WERI-Rb-1 (cell line): Measurements from ENCODE around the gene SPAG9.

Experiments used
- DNase-seq: peaks from one replicate; pipeline ENCODE4 v3.0.0-alpha.2; 2020
- H3K27ac ChIP-seq: fragments of 250-450 bp; sonication (Bioruptor Pico); 2 replicates; pipeline ENCODE4 v1.5.1; 2020; ENCODE audit warnings: mild to moderate bottlenecking, moderate library complexity
- H3K27me3 ChIP-seq: fragments of 250-450 bp; sonication (Bioruptor Pico); 2 replicates; pipeline ENCODE4 v1.5.1; 2021; ENCODE audit warnings: mild to moderate bottlenecking, low read depth, moderate library complexity; ENCODE audit not compliant: insufficient read depth, severe bottlenecking
- H3K36me3 ChIP-seq: fragments of 250-450 bp; sonication (Bioruptor Pico); 2 replicates; pipeline ENCODE4 v1.5.1; 2020; ENCODE audit warnings: mild to moderate bottlenecking, moderate library complexity
- H3K4me3 ChIP-seq: 2 replicates; pipeline ENCODE4 v1.5.1; 2011; ENCODE audit warnings: low read depth, mild to moderate bottlenecking, control low read depth, low read length
- H3K9me3 ChIP-seq: fragments of 250-450 bp; sonication (Bioruptor Pico); 2 replicates; pipeline ENCODE4 v1.5.1; 2021; ENCODE audit warnings: mild to moderate bottlenecking, moderate library complexity; ENCODE audit not compliant: severe bottlenecking
- TF ChIP-seq, protein P1 (sequence below): IDR thresholded peaks from 2 replicates; pipeline ENCODE4 v1.5.1; 2011; ENCODE audit warnings: low read depth, mild to moderate bottlenecking, control low read depth, inconsistent platforms, low read length

SPAG9 gene

DNA sequence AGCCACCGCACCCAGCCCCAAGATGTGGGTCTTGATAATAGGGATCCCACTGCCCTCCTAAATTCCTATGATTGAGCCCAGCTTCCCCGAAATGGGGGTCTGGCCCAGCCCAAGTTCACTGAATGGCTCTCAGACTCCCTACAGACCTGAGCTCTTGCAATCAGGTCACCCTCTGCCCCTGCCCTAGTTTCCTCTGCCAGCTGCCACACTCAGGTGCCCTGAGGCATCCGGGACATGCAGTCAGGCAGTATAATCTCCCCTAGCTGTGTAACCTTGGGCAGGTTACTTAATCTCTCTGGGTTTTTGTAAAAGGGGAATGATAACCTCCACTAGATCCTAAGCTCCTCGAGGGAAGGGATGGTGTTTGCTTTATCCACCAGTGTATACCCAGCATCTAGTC lies 193.4 kb downstream of the SPAG9 start:
- H3K27me3 ChIP-seq = no peaks in the 10 kb centered on the region
- H3K4me3 ChIP-seq = no peak overlapping the region
- DNase-seq = no peak
- H3K9me3 ChIP-seq = no peaks in the 10 kb centered on the region
- TF ChIP-seq, protein P1, sequence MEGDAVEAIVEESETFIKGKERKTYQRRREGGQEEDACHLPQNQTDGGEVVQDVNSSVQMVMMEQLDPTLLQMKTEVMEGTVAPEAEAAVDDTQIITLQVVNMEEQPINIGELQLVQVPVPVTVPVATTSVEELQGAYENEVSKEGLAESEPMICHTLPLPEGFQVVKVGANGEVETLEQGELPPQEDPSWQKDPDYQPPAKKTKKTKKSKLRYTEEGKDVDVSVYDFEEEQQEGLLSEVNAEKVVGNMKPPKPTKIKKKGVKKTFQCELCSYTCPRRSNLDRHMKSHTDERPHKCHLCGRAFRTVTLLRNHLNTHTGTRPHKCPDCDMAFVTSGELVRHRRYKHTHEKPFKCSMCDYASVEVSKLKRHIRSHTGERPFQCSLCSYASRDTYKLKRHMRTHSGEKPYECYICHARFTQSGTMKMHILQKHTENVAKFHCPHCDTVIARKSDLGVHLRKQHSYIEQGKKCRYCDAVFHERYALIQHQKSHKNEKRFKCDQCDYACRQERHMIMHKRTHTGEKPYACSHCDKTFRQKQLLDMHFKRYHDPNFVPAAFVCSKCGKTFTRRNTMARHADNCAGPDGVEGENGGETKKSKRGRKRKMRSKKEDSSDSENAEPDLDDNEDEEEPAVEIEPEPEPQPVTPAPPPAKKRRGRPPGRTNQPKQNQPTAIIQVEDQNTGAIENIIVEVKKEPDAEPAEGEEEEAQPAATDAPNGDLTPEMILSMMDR = no peak
- no peak overlapping the region for H3K27ac ChIP-seq
- H3K36me3 ChIP-seq = no peaks in the 10 kb centered on the region

DNA sequence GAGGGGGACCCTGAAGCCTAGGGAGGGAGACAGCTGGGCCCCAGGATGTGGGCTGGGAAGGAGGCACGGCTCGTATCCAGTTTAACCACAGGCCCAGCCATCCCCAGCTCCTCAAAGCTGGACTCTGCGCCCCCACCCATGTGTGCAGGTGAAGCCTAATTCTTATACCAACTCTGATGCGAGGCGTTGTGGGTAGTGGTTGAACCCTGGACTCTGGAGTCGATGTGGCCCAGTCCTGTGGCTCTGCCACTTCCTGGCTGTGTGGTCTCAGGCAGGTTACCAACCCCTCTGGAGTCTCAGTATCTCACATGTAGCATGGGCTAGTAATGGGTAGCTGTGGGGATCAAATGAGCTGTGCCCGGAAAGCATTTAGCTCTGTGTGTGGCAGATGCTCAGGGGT lies 194.1 kb downstream of the SPAG9 start:
- Histone ChIP-seq H3K36me3 (no peaks in the 10 kb centered on the region), H3K27me3 (no peaks in the 10 kb centered on the region), H3K4me3 (no peak overlapping the region), H3K27ac (no peak overlapping the region), H3K9me3 (no peaks in the 10 kb centered on the region)
- no peak for DNase-seq
- TF ChIP-seq, protein P1 = no peak

DNA sequence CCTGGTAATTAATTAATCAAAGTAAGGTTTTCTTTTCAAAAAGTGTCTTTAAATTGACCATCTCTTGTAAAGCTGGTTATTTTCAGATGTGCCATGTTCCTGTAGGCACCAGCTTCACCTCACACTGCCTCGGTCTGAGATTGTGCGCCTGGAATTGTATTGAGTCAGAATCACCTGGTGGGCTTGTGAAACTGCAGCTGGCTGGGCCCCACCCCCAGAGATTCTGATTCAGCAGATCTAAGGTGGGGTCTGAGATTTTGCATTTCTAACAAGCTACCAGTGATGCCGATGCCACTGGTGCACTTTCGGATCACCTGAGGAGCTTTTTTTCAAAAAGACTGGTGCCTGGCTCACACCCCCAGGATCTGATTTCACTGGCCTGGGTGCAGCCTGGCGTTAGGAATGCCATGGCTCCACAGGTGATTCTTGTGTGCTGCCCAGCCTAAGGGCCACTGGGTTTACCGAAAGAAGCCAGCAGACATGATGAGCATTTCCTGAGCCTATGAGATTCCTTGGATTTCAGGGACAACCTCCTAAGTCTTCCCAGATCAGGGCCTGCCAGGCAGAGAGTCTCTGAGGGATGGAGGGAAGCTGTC lies 195.3 kb downstream of the SPAG9 start:
- no peak for DNase-seq
- no peak overlapping the region for H3K4me3 ChIP-seq
- H3K27me3 ChIP-seq = no peaks in the 10 kb centered on the region
- TF ChIP-seq, protein P1 = no peak
- H3K36me3 ChIP-seq = no peaks in the 10 kb centered on the region
- no peaks in the 10 kb centered on the region for H3K9me3 ChIP-seq
- H3K27ac ChIP-seq = peak overlapping the region; percentile 73

DNA sequence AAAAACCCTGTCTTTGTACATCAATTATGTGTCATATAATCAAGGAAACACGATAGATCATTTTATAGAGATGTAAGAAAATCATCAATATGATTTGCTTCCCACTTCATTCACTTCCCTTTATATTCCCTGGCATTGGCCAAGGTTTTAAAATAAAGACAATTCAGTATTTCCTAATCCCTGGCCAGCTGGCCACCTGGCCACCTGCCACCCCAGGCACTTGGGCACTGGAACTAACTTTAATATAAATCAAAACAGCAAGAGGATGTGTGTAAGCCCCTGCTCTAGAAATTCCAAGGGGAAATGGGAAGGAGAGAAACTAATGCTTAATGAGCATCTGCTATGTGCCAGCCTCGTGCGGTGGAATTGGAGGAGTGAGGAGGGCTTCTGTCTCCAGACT lies 195.9 kb downstream of the SPAG9 start:
- no peaks in the 10 kb centered on the region for H3K36me3 ChIP-seq
- peak overlapping the region; percentile 73 for H3K27ac ChIP-seq
- TF ChIP-seq, protein P1 = no peak

DNA sequence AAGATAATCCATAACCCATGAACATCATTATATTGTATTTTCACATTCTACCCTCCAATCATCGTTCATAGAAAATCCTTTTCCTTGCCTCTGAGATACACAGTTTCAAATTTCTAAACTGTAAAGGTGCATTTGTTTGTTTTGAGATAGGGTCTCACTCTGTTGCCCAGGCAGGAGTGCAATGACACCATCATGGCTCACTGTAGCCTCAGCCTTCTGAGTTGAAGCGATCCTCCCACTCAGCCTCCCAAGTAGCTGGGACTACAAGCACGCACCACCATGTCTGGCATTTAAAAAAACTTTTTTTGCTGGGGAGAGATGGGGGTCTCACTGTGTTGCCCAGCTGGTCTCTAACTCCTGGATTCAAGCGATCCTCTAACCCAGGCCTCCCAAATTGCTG lies 196.4 kb downstream of the SPAG9 start:
- H3K27me3 ChIP-seq = no peaks in the 10 kb centered on the region
- TF ChIP-seq, protein P1 = no peak
- no peaks in the 10 kb centered on the region for H3K36me3 ChIP-seq
- no peak for DNase-seq
- H3K27ac ChIP-seq = peak overlapping the region; percentile 73
- H3K4me3 ChIP-seq = no peak overlapping the region
- no peaks in the 10 kb centered on the region for H3K9me3 ChIP-seq

More for the DNA sequence above, 195.9 kb downstream of the SPAG9 start:
- H3K4me3 ChIP-seq = no peak overlapping the region
- no peak for DNase-seq
- H3K27me3 ChIP-seq = no peaks in the 10 kb centered on the region
- no peaks in the 10 kb centered on the region for H3K9me3 ChIP-seq

DNA sequence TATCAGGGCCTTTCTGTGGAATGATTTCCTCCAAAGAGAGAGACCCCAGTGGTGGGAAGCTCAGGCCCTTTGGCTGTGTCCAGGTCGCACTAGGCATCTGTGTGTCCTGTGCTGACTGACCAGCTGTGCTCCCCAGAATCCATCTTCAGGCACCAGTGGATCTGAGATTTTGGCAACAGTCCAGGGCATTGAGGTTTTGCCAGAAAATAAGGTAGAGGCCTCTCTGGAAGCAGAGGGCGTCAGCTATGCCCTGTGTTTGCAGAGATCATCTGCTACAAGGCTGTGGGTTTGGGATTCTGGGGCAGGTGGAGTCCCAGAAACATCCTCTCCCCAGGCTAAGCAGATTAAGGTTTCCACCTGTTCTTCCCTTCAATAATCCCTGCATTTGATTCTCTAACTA lies 197.1 kb downstream of the SPAG9 start:
- peak; percentile 69 for DNase-seq
- Histone ChIP-seq H3K27ac (peak overlapping the region; percentile 73), H3K4me3 (no peak overlapping the region), H3K36me3 (no peaks in the 10 kb centered on the region), H3K27me3 (no peaks in the 10 kb centered on the region), H3K9me3 (no peaks in the 10 kb centered on the region)
- TF ChIP-seq, protein P1 = no peak
